ENCODE results near the gene ZFAND3.
"Not testable (repeated sequence)": the region's sequence is repeated elsewhere in the genome, so short reads cannot be mapped to it uniquely, and the experiment has no call there.

Gene ZFAND3

GRCh38 chr6:37865504-37865903 lies 46.0 kb downstream of the ZFAND3 start:
- DNase-seq (ENCODE audit: low spot score): no peak

GRCh38 chr6:37866590-37867507 lies 47.3 kb downstream of the ZFAND3 start:
- no peak for DNase-seq (ENCODE audit: low spot score)

- no peak for DNase-seq (ENCODE audit: low spot score)
Observed at GRCh38 chr6:37867756-37868446, 48.4 kb downstream of the ZFAND3 start.

GRCh38 chr6:37868447-37868825 lies 48.9 kb downstream of the ZFAND3 start:
- DNase-seq (ENCODE audit: low spot score): no peak

GRCh38 chr6:37871616-37872372 lies 52.3 kb downstream of the ZFAND3 start:
- no peak for DNase-seq (ENCODE audit: low spot score)

GRCh38 chr6:37872373-37872745 lies 52.8 kb downstream of the ZFAND3 start:
- DNase-seq (ENCODE audit: low spot score): no peak

- DNase-seq (ENCODE audit: low spot score): peak; percentile 55
Observed at GRCh38 chr6:37874726-37875125, 55.2 kb downstream of the ZFAND3 start.

- DNase-seq (ENCODE audit: low spot score): no peak
Observed at GRCh38 chr6:37875561-37876309, 56.2 kb downstream of the ZFAND3 start.

- DNase-seq (ENCODE audit: low spot score): no peak
Observed at GRCh38 chr6:37876843-37877242, 57.3 kb downstream of the ZFAND3 start.

- DNase-seq (ENCODE audit: low spot score): no peak
Observed at GRCh38 chr6:37877373-37878149, 58.0 kb downstream of the ZFAND3 start.

- DNase-seq (ENCODE audit: low spot score): no peak
Observed at GRCh38 chr6:37878150-37878710, 58.7 kb downstream of the ZFAND3 start.

GRCh38 chr6:37880602-37881001 lies 61.1 kb downstream of the ZFAND3 start:
- DNase-seq (ENCODE audit: low spot score): not testable (repeated sequence)

- DNase-seq (ENCODE audit: low spot score): no peak
Observed at GRCh38 chr6:37882292-37882691, 62.8 kb downstream of the ZFAND3 start.

GRCh38 chr6:37882724-37883413 lies 63.3 kb downstream of the ZFAND3 start:
- no peak for DNase-seq (ENCODE audit: low spot score)

GRCh38 chr6:37884548-37884947 lies 65.0 kb downstream of the ZFAND3 start:
- no peak for DNase-seq (ENCODE audit: low spot score)

GRCh38 chr6:37889051-37889450 lies 69.5 kb downstream of the ZFAND3 start:
- no peak for DNase-seq (ENCODE audit: low spot score)

GRCh38 chr6:37889486-37889885 lies 70.0 kb downstream of the ZFAND3 start:
- DNase-seq (ENCODE audit: low spot score): no peak

- DNase-seq (ENCODE audit: low spot score): no peak
Observed at GRCh38 chr6:37891072-37891471, 71.5 kb downstream of the ZFAND3 start.

GRCh38 chr6:37893257-37893656 lies 73.7 kb downstream of the ZFAND3 start:
- DNase-seq (ENCODE audit: low spot score): no peak

GRCh38 chr6:37893734-37894133 lies 74.2 kb downstream of the ZFAND3 start:
- DNase-seq (ENCODE audit: low spot score): not testable (repeated sequence)

Data from SK-N-DZ (cell line).